OCI-M2 (cell line): Measurements from ENCODE around the gene PRR33.

Experiments used
- DNase-seq: peaks from one replicate; lab custom pipeline; 2025; ENCODE audit not compliant: unreplicated experiment; lab: John Stamatoyannopoulos, UW

Gene PRR33

GRCh38 chr11:1916986-1917522, 25.4 kb upstream of the PRR33 start:
- DNase-seq = no peak

GRCh38 chr11:1916132-1916985, 24.7 kb upstream of the PRR33 start:
- no peak for DNase-seq

GRCh38 chr11:1915795-1916131, 24.1 kb upstream of the PRR33 start:
- no peak for DNase-seq

DNA sequence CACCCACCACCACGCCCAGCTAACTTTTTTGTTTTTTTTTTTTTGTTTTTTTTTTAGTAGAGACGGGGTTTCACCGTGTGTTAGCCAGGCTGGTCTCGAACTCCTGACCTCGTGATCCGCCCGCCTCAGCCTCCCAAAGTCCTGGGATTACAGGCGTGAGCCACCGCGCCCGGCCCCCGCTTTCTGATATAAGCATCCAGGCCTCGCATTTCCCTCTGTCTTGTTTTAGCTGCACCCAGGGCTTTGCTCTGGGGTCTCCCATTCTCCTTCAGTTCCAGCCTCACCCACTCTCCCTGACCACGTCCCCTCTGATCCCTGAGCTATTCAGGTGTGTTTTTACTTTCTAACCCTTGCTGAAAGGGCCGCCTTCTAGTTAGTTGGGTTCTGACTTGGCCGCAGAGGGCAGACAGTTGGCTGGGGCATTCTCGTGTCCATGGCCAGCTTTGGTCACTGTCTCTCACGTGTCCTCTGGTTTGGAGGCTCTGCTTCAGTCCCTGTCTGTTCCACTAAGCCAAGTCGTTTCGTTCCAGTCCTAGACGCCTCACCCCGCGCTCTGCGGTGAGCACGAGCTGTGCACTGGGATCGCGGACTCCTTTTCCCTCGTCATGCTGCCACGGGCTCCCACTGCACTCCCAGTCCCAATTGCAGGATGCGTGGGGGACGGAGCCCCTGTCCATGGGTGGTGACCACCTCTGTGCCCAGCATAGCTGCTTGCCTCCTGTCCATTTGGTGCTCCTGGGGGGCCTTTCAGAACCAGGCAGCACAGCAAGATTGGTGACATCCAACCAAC, 21.8 kb upstream of the PRR33 start:
- no peak for DNase-seq

GRCh38 chr11:1912289-1912878, 20.7 kb upstream of the PRR33 start:
- no peak for DNase-seq

- DNase-seq = no peak
Measured at GRCh38 chr11:1909524-1909923, 17.8 kb upstream of the PRR33 start.

- no peak for DNase-seq
Measured at GRCh38 chr11:1908618-1909017, 16.9 kb upstream of the PRR33 start.

- DNase-seq = no peak
Measured at GRCh38 chr11:1906611-1907423, 15.1 kb upstream of the PRR33 start.

GRCh38 chr11:1906181-1906580, 14.5 kb upstream of the PRR33 start:
- DNase-seq = no peak

DNA sequence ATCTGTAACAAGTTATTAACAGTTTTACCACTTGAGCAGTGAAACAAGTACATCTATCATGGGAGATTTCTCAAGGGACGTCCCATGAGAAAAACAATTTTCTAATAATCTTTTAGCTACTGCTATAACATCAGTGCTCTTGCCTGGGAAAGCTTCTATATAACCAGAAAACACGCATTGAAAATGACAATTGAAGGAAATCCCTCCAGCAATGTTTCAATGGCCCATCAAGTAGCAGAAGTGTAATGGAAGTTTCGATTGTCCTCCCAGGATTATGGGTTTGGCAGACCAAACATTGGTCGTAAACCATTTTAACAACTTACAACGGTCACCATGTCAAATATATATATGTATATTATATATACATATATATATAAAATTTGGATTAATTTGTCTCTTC, 8.0 kb upstream of the PRR33 start:
- DNase-seq = no peak

- DNase-seq = no peak
Measured at GRCh38 chr11:1899090-1899489, 7.4 kb upstream of the PRR33 start.

- DNase-seq = no peak
Measured at GRCh38 chr11:1896923-1897322, 5.2 kb upstream of the PRR33 start.

- DNase-seq = no peak
Measured at GRCh38 chr11:1896468-1896867, 4.8 kb upstream of the PRR33 start.

GRCh38 chr11:1894759-1895158, 3.1 kb upstream of the PRR33 start:
- DNase-seq = no peak

- no peak for DNase-seq
Measured at GRCh38 chr11:1893581-1894359, 2.1 kb upstream of the PRR33 start.

DNA sequence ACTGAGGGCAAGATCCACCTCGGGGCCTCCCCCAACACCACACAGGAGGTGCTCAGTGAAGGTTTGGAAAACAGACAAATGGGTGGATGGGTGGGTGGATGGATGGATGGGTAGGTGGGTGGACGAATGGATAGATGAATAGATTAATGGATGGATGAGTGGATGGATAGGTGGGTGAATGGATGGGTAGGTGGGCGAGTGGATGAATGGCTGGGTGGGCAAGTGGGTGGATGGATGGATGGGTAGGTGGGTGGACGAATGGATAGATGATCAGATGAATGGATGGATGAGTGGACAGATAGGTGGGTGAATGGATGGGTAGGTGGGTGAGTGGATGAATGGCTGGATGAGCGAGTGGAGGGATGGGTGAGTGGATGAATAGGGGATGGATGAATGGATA, 863 bp upstream of the PRR33 start:
- DNase-seq = no peak

DNA sequence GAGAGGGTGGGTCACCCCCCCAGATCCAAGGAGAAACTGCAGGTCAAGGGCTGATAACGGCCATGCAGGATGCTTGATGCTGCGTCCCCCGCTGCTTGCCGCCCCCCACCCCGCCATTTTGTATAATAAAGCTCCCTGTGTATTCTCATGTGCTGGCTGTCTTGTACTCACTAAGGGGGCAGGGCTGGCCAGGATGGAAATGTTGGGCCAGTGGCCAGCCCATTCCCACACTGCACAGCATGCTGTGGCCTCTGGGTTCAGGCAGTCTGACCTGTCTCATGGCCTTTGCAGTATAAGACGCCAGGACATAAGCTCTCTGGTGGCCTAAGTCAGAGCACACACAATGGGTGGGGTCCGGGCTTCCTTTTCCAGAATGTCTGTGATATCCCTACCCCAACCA, 421 bp upstream of the PRR33 start:
- no peak for DNase-seq

- no peak for DNase-seq
Measured at GRCh38 chr11:1890856-1891830, 552 bp downstream of the PRR33 start.
